GM19397 (cell line): ENCODE measurements around the gene BBX.
"Not testable (repeated sequence)": the region's sequence is repeated elsewhere in the genome, so short reads cannot be mapped to it uniquely, and the experiment has no call there.

Source experiments
- ATAC-seq: cut with Tn5 transposase; IDR thresholded peaks from one replicate; pipeline ENCODE4 v1.9.1; 2021; ENCODE audit warnings: mild to moderate bottlenecking, moderate library complexity; ENCODE audit not compliant: unreplicated experiment

The BBX gene

DNA sequence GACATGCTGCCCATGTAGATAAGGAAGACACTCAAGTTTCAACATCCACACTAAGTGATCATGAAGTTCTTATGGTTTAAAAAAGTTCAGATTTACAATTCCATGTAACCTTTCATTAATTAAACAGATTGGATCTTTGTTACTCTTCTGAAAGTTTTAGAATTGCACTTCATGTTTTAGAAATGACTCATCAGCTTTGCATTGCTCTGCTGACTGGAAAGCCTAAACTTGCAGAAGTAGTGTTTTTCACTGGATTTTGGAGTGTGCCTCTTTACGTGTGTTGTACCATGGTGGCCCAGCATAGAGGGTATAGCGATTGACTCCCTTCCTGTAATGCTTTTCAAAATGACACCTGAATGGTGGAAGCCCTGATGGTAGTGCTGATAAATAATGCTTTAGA is 157.9 kb downstream of the BBX start:
- no peak for ATAC-seq

GRCh38 chr3:107681396-107681795 is 158.6 kb downstream of the BBX start:
- ATAC-seq, result no peak

DNA sequence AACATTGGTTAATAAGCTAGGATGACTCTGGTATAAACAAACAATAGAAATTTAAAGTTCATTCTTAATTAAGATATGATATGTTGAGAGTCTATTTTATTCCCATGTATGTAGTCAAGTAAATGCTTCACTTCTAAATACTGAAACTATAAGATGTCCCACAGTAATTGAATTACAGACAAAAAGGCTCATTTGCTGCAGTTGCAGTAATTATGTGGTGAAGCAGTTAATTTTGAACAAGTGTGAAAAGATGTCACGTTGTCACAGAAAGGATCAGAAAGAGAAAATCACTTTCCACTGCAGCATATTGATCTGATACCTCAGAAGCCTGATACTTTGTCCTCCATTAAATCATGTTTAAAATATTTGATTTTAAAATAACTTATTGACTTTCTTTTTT is 159.8 kb downstream of the BBX start:
- no peak for ATAC-seq

GRCh38 chr3:107683447-107683846 is 160.7 kb downstream of the BBX start:
- ATAC-seq, result no peak

GRCh38 chr3:107684431-107684925 is 161.7 kb downstream of the BBX start:
- no peak for ATAC-seq

DNA sequence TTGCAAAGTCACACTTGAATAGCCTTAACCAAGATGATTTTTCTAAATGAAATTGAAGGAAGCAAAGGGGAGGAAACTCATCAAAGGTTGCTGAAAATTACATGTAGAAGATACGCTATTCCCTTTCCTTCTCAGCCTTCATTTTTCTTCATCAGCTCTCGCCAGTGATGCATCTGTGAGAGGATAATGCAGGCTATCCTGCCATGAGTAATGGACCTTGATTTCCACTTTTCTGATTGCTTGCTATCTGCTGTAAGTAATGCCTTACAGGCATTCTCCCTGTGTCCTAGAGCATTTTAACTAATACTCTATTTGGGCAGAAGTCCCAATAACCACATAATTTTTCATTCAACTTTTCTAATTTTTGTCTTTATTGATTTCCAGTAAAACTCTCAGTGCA is 162.6 kb downstream of the BBX start:
- ATAC-seq, result no peak

- no peak for ATAC-seq
Measured at GRCh38 chr3:107687056-107687581, 164.4 kb downstream of the BBX start.

GRCh38 chr3:107689355-107689754 is 166.6 kb downstream of the BBX start:
- ATAC-seq, result no peak

DNA sequence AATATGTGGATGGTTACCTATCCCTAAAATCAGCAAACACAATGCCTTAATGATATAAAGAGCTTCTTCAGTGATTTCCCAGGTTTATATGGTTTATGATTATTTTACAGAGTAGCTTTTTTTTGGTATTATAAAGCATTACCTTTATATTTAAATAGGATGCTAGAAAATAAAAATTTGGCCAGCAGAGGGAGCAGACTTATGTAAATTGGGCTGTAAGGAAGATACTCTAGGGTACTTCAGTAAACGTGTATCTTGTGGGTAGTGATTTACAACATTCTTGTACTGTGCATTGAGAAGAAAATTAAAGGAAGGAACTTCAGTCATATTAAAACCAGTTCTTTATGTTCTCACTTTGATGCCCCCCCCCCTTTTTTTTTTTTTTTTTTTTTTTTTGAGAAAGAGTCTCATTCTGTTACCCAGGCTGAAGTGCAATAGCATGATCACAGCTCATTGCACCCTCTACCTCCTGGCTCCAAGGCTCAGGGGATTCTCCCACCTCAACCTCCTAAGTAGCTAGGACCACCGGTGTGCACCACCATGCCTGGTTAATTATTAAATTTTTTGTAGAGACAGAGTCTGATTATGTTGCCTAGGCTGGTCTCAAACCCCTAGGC is 167.9 kb downstream of the BBX start:
- ATAC-seq, result no peak

DNA sequence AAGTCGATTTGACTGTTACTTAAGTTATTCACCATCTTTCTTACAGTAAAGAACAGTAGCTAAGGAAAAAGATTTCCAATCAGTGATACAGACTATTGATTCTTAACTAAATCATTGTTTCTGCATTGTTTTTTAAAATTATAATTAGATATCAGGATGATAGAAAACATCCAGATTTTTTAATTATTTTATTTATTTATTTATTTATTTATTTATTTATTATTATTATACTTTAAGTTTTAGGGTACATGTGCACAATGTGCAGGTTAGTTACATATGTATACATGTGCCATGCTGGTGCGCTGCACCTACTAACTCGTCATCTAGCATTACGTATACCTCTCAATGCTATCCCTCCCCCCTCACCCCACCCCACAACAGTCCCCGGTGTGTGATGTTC is 169.2 kb downstream of the BBX start:
- ATAC-seq, result not testable (repeated sequence)

GRCh38 chr3:107697348-107697747 is 174.6 kb downstream of the BBX start:
- ATAC-seq, result not testable (repeated sequence)

- ATAC-seq, result not testable (repeated sequence)
Measured at GRCh38 chr3:107697855-107698254, 175.1 kb downstream of the BBX start.

- ATAC-seq, result no peak
Measured at GRCh38 chr3:107699682-107700081, 176.9 kb downstream of the BBX start.

GRCh38 chr3:107701299-107701698 is 178.5 kb downstream of the BBX start:
- no peak for ATAC-seq

- no peak for ATAC-seq
Measured at GRCh38 chr3:107704477-107704876, 181.7 kb downstream of the BBX start.

- ATAC-seq, result no peak
Measured at GRCh38 chr3:107705046-107705445, 182.3 kb downstream of the BBX start.

- no peak for ATAC-seq
Measured at GRCh38 chr3:107710851-107711250, 188.1 kb downstream of the BBX start.

DNA sequence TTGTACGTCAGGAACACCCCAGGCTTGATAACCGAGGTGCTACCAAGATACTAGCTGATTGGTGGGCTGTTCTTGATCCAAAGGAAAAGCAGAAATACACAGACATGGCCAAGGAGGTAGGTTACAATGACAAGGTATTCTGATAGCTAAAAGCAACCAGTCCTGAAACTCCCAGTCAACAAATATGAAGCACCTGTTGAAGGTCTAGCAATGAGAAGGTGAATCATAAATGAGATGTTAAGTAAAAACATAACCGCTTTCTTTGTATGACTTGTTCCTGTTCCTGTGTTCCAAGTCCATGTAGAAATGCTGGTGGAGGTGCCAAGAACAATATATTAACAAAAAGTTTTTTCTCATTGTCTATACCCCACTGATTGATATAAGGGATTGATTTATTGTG is 194.0 kb downstream of the BBX start:
- ATAC-seq, result no peak

- ATAC-seq, result no peak
Measured at GRCh38 chr3:107718547-107718946, 195.8 kb downstream of the BBX start.

DNA sequence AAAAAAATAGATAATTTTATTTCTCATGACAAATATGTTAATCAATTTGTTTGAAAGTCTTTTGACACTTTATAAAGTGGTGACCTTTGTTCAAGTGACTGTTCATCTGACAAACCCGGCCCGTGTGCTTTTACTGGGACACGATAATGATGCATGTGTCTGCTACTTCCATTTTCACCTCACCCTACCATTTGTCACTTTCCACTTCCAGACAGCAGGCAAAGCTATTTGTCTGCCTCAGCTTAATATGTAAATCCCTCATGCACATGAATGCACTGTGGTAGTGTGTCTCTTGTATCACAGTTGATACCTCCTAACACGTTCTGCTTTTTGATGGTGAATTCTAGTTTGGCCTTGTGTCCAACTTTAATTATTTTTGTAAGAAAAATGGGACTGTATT is 204.3 kb downstream of the BBX start:
- ATAC-seq, result no peak

DNA sequence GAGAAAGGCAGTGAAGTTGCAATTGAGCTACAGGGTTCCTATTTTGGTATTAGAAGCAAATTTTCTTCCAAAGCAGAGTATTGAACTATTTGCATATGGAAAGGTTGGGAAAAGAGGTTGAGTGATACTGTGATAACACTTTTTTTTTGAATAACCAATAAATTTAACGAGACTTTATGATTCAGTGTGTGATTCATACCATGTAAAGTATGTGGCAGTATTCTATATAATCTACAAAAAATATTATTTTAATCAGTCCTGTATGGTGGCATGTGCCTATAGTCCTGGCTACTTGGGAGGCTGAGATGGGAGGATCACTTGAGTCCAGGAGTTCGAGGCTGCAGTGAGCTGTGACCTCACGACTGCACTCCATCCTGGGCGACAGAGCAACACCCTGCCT is 206.9 kb downstream of the BBX start:
- no peak for ATAC-seq

GRCh38 chr3:107734317-107734716 is 211.6 kb downstream of the BBX start:
- ATAC-seq, result no peak

GRCh38 chr3:107737914-107738313 is 215.2 kb downstream of the BBX start:
- ATAC-seq, result no peak
